Left forelimb (tissue), 1 donor: Measurements from ENCODE around the gene ZNF423.
A peak's percentile ranks its signal among the peaks of the same experiment; 100 is the strongest.
"Not testable (repeated sequence)": the region's sequence is repeated elsewhere in the genome, so short reads cannot be mapped to it uniquely, and the experiment has no call there.

Experiments
- DNase-seq: peaks from one replicate; pipeline ENCODE4 v3.0.0-alpha.2; 2018; ENCODE audit warnings: low spot score

ZNF423 gene

DNA sequence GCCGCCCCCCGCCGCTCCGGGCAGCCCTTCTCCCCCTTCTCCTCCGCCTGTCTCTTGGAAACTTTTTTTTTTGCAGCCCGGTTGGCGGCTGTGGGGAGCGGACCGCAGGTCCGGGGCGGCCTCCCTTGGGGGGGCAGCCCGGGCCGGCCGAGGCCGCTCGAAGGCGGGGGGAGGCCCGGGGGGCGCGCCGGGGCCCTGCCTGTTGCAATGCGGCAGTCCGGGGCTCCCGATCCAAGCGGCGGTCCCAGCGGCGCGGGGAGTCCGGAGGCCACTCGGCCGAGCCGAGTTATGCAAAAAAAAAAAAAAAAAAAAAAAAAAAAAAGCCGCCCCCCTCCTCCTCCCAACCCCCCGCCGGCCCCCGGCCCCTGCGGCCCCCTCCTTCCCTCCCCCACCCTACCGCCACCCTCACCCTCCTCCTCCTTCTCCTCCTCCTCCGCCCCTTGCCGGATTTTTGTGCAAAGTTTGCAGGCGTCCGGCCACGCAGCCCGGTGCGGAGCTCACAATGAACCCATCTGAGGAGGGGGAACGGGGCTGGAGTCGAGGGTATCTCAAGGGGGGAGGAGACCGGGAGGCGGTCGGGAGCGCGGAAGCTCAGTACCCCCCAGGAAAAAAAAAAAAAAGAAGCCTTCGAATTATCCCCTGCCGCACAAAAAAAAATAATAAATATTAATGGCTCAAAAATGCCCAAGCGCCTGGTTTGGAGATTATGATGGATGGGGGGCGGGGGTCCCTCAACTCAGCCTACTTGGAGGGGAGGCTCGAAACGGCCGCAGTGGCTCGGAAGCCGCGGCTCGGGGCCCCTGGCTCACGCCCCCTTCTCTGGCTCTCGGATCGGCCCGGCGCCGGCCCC, at the start of gene ZNF423:
ZNF423 (minus strand) TSS at position 291 of the 850 bp plus-strand sequence. CDS start 338 bp downstream, outside the sequence.
- no peak for DNase-seq

DNA sequence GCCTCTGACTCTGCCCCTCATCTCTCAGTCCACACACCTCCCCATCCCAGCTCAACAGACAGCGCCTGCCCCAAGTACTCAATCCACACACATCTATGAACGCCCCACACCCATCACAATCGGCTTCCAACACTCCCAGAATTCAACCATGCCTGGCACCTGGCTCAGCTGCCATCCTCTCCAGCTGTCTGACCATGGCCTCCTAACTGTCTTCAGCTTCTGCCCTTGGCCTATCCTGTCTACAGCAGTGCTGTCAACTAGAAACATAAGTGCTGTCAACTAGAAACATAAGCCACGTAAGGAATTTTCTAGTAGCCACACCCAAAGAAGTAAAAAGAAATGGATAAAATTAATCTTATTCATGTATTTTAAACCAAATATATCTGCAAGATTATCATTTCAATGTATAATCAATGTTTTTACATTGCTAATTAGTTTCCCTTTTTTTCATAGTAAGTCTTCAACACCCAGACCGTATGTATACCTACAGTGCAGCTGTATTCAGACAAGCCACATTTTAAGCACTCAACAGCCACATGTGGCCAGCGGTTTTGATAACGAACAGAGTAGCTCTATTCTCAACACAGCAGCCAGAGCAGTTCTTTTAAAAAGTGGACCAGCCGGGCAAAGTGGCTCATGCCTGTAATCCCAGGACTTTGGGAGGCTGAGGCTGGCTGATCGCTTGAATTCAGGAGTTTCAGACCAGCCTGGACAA, 48.6 kb upstream of the ZNF423 start:
- no peak for DNase-seq

DNA sequence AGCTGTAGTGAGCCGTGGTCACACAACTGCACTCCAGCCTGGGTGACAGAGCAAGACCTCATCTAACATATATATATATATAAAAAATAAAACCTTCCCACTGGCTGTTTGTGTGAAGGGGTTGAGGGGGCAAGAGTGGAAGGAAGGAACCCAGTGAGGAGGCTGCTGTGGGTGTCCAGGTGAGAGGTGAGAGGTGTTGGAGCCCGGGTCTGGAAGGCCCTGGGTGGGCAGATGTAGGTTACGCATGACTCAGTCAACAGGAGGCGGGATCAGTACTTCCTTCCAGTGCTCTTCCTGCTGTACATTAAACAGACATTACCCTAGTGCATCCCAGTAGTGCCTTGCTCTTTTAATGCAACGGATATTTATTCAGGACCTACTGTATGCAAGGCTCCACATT, 47.0 kb upstream of the ZNF423 start:
- DNase-seq, result no peak

DNA sequence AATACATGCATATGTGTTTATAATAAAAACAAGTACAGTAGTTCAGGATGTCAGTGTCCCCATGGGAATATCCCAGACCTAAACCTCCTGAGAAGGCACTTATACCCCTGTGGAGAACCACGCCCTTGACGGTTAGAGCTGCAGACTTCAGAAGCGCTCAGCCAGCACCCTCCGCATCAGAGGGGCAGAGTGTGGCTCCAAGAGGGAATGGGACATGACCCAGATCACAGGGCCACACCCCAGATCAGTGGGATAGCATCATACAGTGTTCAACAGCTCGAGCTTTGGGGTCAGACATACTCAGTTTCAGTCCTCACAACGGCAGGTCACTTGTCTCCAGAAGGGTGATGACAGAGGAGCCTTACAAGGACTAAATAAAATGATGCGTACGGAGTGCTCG, 45.8 kb upstream of the ZNF423 start:
- no peak for DNase-seq

DNA sequence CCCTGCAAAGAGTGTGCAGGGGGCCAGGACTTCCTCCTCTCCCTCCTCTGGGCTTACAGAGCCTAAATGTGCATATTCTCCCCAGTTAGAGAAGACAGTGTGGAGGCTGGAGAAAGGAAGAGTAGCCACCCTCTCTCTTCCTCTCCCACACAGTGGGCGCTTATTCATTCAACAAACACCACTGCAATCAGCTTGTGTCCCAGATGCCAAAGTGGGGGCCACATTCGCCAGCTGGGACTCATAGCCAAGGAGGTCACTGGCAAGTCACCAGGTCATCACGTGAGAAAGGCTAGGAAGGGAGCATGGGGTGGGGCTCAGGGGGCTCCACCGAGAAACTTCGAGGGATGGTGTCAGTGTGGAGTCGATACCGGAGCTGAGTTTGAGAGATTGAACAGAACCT, 45.0 kb upstream of the ZNF423 start:
- DNase-seq, result no peak

DNA sequence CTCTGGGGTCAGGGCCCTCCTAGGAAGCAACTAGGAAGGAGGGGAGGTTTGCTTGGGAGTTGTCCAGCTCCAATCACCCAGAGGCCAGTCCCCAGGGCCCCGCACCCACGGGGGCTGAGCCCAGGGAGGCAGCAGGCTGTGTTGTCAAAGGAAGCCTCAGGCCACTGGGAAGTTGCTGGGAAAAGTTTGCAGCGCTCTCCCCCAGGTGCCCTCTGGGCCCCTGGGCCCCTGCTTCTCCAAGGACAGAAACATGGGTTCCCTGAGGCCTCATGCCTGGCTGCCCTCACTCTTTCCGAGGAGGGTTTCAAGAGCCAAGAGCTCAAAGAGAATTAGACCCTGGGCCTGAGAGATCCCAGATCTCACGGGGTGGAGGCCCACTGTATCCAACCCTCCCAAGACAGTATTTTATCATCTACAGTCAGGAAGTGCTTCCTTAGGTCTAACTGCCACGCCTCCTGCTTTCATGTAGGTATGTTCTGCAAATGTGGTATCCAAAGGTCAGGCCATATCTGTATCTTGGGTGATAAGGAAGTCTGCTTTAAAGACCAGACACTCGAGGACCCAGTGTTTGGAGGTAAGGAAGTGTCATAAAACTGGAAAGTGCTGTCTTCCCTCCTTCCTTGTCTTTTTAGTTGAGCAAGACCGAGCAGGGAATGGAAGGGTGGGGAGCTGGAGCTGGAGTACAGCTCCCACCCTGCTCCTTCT, 44.2 kb upstream of the ZNF423 start:
- no peak for DNase-seq

DNA sequence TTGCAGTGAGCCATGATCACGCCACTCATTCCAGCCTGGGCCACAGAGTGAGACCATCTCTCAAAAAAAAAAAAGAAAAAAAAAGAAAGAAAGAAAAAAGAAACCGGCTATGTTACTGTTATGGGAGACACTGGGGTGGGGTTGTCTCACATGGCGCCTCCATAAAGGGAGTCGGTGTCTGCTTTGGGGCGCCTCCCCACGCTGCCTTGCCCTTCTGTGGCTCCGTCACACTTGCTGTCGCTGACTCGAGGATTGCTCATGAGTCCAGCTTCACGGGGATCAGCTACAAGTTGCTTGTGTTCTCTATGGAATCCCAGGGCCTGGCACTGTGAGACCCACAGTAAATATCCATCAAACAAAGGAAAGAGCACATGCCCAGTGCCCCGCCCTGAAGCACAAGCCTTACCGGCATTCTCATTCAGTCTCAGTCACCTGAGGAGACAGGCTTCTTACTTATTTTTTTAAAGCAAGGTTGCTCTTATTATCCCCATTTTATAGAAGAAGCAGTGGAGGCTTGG, 40.6 kb upstream of the ZNF423 start:
- DNase-seq, result no peak

DNA sequence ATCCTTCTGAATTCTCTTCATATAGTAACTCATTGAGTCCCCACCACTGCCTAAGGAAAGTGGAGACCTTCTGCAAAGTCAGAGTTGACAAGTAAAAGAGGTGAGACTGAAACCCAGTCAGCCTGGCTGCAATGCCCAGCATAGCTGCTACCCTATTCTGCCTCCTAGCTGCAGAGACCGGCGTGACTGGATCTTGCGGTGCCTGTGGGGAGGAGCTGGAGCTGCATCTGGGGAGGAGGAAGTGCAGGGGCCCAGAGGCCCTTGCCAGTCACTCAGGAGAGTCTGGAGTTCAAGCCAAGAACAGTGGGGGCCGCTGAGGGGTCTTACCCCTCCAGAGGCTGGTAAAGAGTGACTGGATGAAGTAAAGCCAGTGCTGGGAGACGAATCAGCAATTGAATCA, 35.0 kb upstream of the ZNF423 start:
- DNase-seq, result no peak

DNA sequence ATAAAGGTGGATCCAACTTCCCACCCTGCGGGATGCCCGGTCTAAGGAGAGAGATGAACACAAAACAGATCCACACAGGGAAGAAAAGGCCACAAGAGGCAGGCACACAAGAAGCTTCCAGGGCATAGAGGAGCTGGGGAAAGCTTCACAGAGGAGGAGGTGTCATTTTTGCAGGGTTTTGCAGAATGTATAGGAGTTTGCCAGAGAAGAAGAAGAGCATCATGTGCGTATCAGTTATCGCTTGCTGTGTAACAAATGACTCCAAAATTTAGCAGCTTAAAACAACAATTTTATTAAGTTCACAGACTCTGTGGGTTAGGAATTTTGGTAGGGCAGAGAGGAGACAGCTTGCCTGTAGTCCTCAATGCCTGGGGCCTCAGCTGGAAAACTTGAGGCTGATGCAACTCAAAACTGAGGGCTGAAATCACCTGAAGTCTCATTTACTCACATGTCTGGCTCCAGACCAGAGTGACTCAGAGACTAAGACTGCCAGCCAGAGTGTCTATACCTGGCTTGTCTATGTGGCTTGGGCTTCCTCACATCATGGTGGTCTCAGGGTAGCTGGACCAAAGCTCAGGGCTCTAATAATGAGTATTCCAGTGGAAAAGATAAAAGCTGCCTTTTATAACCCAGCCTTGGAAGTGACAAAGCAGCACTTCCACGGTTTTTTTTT, 33.9 kb upstream of the ZNF423 start:
- DNase-seq, result no peak

DNA sequence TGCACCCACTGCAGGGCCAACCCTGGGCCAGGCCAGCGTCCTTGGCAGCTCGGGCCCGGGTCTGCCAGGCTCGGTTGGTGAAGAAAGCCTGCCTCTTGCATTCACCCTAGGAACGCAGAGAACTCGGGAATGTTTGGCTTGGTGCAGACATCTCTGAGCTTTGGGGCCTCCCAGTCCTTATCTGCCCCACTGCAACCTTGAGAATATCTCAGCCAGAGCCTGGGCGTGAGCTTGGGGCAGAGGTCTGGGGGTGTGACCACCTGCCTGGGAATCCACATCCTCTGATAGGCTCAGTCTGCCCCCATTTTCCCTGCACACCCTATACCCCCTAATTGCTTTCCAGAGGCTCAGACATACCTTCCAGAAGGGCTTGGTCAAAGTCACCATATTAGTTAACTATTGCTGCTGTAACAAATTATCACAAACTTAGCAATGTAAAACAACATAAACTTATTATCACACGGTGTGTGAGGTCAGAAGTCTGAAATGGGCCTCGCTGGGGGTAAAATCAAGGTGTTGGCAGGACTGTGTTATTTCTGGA, 30.7 kb upstream of the ZNF423 start:
- no peak for DNase-seq

DNA sequence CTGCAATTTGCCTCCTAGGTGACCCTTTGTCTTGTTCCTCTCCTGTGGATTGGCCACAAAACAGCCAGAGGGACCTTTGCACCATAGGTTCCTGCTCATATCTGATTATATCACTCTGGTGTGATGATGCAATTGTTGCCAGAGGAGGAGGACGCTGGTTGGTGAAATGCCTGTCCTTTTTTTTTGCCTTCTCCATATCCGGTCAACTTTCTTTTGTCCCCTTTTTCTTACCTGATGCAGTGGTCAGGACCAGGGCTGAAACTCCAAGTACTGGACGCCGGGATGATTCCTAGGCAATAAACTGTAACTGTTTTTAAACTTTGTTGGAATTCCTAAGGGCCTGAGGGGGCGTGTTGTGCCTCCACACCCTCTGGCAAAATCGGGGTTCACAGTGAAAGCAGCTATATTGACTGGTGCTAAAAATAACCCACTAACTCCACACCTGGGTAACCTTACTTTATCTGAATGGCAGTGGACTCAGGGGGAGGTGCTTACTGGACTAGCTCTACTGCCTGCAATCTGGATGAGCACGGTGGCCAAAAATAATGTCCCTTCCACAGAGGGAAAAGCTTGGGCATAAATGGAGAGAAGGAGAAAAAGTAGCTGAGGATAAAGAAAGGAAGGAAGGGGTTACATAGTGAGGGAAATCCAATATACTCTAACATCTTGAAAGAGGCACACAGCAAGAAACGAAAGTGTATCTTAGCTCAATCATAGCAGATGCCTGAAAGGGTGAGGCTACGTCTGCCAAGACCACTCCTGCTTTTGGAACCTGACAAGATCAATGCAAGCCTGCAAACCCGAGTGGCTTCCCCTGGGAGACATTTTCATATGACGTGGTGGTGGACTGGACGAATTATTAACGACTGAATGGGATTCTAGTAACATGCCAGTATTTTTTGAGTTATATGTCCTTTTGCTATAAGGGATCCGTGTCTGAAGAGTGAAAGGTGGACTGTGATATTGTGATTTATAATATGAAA, 28.4 kb upstream of the ZNF423 start:
- DNase-seq, result no peak

DNA sequence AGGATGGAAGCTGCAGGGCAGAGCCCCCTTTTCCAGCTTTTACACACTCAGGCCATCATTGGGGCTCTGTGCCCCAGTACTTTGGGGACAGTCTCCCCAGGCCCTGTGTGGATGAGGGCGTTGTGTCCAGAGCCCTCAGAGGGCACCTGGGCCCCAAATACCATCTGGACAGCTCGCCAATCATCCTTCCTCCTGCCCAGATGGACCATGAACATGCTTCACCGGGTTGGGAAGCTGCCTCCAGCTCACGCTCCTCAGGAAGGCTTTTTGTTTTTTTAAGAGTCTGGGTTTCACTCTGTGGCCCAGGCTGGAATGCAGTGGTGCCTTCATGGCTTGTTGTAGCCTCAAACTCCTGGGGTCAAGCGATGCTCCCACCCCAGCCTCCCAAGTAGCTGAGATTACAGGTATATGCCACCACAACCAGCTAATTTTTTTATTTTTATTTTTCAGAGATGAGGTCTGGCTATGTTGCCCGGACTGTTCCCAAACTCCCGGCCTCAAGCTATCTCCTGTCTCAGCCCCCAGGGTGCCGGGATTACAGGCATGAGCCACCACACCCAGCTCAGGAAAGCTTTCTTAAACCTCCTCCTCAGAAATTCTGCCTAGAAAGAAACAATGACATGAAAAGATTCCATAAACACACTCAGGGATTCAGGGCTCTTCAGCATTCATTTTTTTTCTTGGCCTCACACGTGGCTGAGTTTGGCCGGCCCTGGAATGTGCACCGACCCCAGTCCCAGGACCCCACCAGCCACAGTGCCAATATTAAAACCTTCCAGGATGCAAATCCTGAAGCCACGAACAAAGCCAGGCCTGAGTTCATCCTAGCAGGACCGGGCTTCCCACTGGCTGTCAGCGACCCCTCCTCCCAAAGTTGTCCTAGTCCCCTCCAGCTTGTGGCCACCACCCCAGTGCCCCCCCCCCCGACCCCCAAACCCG, 27.4 kb upstream of the ZNF423 start:
- no peak for DNase-seq

DNA sequence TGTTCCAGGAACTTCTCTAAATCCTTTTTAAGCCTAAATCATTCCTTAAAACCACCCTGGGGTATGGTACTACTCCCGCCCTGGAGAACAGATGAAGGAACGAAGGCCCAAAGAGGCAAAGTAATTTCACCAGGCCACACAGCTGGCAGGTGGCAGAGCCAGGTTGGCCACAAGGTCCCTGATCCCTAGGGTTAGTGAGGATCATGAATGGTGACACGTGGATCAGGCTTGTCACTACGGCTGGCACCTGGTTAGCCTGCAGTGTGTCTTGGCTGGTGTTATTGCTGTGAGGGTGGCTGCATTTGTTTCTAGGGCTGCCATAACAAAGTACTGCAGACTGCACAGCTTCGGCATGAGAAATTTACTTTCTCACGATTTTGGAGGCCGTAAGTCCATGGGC, 26.0 kb upstream of the ZNF423 start:
- DNase-seq, result no peak

DNA sequence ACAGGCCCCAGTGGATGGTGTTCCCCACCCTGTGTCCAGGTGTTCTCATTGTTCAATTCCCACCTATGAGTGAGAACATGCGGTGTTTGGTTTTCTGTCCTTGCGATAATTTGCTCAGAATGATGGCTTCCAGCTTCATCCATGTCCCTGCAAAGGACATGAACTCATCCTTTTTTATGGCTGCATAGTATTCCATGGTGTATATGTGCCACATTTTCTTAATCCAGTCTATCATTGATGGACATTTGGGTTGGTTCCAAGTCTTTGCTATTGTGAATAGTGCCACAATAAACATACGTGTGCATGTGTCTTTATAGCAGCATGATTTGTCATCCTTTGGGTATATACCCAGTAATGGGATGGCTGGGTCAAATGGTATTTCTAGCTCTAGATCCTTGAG, 22.6 kb upstream of the ZNF423 start:
- not testable (repeated sequence) for DNase-seq

DNA sequence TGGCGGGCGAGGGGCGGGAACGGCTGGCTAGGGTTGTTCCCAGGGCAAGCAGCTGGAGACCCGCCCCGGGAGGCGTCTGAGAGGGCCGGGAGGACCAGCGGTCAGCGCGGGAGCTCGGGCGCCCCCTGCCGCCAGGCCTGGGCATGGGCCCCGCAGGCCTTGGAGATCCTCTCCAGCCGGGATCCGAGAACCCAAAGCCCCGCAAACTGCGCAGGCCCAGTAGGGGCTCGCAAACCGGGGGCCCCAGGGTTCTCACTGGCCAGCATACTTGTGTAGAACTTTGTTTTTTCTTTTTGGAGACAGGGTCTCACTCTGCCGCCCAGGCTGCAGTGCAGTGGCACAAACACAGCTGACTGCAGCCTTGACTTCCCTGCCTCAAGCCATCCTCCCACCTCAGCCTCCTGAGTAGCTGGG, 20.8 kb upstream of the ZNF423 start:
- peak; percentile 88 for DNase-seq

DNA sequence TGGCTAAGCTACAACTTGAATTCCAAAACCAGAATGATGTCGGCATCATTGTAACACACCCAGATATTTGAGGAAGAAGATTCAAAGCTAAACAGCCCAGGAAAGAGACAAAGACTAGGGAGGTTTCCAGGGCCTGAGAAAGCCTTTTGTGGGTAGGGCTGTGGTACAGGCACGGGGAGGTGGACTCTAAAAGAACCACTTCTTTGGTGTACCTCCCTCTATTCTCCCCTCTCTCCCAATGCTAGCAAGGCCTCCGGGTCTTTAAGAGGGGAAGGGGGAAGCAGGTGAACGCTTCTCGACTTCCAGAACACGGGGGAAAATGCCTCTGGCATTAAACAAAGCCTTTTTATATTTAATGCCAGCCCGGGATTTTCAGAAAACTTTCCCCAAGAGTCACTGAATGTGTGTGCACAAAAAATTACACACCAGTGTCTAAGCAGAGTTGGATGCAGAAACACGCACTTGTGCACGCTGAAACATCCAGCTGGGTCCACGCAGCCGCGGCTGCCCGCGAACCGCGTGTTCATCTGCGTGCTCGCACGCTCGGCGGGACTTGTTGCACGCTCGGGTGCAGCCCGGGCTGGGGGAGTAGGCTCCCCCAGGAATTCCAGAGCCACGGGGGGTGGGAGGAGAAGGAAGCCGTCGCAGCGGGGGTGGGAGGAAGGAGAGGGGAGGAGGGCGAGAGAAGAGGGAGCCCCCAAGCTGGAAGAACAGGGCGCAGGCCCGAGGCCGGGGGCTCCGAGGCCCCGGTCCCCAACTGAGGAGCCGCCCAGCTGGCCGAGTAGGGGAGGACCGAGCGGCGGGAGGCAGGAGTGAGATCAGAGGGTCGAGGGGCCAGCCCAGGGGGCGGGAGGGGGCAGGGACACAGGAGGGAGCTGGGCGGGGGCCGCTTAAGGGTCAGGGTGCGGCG, 20.1 kb upstream of the ZNF423 start:
- no peak for DNase-seq

DNA sequence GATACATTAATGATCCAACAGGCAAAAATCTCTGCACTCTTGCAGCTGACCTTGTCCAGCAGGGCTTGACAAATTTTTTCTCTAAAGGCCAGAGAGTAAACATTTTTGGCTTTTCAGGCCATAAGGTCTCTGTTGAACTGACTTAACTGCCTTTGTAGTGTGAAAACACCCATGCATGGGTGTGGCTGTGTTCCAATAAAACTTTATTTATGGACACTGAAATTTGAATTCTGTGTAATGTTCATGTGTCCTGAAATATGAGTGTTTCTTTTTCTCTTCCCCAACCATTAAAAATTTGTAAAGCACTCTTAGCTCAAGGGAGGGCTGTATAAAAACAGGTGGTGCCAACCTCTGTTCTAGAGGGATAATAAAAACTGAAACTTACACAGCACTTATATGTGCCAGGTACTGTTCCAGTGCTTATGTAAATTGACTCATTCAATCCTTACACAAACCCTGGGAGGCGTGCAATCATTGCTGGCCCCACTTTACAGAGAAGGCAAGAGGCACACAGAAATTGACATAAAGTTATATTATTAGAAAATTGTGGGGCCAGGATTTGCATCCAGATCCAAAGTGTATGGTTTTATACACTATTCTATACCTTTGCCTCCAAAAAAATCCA, 18.8 kb upstream of the ZNF423 start:
- no peak for DNase-seq

DNA sequence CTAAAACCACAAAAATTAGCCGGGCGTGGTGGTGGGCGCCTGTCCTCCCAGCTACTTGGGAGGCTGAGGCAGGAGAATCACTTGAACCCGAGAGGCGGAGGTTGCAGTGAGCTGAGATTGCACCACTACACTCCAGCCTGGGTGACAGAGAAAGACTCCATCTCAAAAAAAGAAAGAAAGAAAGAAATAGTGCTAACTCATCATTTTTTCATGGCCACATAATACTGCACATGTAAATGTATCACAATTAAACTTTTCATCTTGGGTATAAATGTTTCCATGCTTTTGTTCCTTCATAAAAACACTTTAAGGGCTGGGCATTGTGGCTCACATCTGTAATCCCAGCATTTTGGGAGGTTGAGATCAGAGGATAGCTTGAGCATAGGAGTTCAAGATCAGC, 15.9 kb upstream of the ZNF423 start:
- not testable (repeated sequence) for DNase-seq
